ENCODE results near the gene TGM6.

Gene TGM6

DNA sequence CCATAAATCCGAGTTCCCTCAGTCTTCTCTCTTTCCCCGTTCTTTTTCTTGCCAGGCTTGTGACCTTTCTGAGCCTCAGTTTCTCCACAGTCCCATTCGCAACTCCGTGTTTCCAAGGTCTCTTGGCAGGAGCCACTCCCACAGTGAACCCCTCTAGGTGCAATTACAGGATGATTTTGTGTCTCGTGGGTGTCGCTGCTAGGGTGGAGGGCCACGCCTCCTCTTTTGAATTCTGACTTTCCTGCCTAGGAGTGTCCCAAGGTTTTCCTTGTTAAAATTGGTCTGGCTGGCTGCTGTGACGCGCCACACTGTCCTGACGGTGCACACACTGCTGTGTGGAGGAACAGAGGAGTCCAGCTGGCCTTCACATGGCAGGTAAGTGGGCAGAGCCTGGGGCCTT lies at the start of gene TGM6:
TSS of gene TGM6 (plus strand) at position 301 of the 400 bp plus-strand sequence. CDS start at position 369, 68 bp downstream.
- DNase-seq (ENCODE audit: low spot score) (no peak), FAIRE-seq (no peak)

DNA sequence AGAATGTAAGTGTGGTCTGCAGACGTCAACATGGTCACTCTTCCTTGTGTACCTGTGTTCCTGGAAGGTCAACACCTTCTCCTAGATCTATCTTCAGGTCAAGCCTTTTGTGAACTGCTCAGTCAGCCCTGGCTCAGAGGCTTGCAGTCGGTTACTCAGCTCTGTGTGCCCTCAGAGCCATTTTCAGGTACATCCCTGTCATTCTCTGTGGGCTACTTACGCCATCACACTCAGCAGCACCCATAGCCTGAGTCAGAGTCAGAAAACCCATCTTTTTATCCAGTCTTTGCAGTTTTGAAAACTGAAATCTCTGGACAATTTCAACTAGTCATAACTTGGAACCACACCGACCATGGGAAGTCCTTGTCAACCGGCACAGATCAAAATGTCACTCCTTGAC lies 49.6 kb upstream of the TGM6 start:
- DNase-seq (ENCODE audit: low spot score) = no peak
- no peak for FAIRE-seq

DNA sequence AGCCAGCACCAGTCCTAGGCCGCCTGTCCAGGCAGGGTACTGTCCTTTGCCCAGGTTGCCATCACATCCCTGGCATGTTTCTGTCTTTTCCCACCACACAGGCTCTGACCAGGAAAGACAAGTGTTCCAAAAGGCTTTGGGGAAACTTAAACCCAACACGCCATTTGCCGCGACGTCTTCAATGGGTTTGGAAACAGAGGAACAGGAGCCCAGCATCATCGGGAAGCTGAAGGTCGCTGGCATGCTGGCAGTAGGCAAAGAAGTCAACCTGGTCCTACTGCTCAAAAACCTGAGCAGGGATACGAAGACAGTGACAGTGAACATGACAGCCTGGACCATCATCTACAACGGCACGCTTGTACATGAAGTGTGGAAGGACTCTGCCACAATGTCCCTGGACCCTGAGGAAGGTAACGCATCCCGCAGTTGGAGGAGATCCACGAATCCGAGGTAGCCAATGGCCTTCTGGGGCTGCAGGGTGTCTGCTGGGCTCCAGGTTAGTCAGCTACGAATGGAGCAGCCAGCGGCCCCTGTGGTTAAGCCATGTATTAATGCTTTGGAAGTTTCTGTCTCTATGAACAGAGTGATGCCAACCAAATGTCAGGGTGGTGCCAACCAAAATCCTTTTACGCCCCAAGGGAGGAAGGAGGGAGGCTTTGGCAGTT lies 48.7 kb upstream of the TGM6 start:
- FAIRE-seq = no peak
- no peak for DNase-seq (ENCODE audit: low spot score)

DNA sequence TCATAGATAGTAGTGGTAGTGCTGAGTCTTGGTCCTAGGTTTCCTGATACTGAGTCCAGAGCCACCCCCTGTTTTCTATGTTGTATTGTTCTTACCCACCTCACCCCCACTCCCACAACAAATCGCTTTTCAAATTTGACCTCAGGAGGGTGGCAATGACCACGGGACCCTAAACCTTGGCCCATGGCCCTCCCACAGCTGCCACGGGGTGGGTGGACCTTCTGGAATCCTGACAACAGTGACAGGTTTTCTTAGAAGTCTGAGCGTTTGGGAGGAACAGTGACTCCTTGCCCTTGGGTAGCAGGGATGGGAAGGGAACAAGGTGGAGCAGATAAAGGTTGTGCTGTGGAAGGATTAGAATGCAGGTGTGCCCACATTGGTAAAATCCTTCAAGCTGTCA lies 48.0 kb upstream of the TGM6 start:
- DNase-seq (ENCODE audit: low spot score) (no peak), FAIRE-seq (no peak)

DNA sequence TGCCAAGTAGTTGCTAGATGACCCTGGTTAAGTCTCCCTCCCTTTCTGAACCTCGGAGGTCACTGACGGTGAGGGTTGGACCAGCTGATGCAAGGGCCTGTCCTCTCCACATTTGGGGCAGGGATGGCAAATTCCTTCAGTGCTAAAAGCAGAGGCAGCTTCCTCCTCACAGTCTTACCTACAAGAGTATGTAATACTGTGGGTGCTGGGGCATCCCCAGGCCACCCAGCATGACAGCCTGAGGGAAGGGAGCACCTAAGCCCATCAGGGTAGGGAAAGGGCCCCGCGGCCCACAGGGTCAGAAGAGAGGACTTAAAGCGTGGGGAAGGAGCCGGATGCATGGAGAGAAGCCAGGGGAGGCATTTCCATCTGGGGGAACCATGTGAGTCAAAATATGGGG lies 46.9 kb upstream of the TGM6 start:
- no peak for DNase-seq (ENCODE audit: low spot score)
- FAIRE-seq = no peak

DNA sequence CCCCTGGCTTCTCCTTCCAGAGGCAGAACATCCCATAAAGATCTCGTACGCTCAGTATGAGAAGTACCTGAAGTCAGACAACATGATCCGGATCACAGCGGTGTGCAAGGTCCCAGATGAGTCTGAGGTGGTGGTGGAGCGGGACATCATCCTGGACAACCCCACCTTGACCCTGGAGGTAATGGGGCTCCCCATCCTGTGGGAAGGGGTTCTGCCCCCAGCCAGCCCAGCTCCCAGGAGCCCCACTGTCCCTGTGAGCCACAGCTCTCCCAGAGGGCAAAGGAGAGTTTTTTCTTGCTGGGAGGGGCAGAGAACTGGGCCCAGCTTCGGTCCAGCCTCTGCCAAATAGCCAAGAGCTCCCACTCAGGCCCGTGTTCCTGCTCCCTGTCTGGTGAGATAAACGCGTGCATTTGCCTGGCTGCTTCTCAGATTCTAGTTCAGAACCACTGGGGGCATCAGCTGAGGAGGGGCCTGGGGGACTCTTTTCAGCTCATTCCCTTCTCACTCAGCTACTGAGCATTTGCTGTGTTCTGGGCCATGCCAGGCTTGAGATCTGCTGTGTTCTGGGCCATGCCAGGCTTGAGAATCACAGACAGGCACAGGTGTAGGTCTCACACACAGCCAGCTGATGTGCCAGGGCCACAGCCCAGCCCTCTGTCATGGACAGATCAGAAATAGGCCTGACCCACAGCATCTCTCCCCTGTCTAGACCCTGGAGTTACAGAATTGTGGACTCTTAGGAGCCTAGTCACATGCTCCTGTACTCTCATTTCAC lies 45.4 kb upstream of the TGM6 start:
- FAIRE-seq (no peak), DNase-seq (ENCODE audit: low spot score) (no peak)

DNA sequence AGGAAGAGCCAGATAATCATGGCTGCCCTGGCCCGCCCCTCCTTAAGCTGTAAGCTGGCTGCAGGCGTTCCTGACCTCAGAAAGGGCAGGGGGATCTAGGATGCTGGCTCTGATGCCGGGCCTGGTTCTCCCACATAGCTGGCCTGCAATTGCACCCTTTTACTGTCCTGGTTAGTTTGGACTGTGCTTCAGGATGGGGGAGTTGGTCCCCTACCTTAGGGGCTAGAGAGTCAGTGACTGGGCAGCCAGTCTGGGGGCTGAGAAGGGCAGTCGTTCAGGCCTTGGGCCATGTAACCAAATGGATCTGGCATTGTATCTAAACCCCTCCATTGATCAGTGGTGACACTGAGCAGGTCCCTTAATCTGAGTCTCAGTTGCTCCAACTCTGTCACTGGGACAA lies 44.2 kb upstream of the TGM6 start:
- no peak for FAIRE-seq
- no peak for DNase-seq (ENCODE audit: low spot score)

DNA sequence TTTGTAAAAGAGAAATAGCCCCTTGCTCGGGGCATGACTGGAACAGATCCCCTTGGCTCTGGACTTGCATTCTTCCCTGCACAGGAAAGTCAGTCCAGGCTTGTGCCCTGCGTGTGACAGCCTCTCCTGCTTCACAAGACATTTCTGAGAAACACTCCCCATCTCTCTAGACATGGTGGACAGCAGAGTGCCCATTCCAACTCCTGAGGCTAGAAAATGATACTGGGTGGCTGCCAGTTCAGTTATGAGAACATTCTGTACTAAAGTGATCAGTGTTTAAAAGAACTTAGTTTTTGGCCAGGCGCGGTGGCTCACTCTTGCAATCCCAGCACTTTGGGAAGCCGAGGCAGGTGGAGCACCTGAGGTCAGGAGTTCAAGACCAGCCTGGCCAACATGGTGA lies 43.6 kb upstream of the TGM6 start:
- DNase-seq (ENCODE audit: low spot score) (no peak), FAIRE-seq (no peak)

DNA sequence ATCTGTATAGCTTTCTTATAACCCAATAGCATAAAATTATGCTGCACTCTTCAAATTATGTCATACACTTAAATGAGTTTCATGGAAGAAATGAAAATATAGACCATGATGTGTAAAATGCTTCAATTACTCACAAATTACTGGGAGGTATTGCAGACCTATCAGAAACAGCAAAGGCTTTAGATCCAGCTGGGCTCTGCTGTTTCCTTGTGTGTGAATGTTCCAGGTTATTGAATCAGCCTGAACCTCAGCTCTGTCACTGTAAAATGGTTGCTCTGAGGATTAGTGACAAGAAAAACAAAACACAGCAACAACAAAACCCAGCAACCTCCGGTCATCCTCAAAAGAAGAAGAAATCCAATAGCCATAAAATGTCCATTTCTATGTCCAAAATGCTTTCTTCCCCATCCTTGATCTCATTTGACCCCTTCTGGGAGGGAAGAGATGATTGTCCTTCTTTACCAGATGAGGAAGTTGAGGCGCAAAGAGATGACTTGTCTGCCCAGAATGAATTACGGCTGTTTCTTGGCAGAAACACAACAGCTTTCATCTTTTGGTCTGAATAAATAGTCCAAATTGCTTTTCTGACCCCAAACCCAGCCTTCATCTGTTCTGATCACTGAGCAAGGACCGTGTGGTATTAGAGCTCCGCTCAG lies 42.2 kb upstream of the TGM6 start:
- no peak for FAIRE-seq
- no peak for DNase-seq (ENCODE audit: low spot score)

DNA sequence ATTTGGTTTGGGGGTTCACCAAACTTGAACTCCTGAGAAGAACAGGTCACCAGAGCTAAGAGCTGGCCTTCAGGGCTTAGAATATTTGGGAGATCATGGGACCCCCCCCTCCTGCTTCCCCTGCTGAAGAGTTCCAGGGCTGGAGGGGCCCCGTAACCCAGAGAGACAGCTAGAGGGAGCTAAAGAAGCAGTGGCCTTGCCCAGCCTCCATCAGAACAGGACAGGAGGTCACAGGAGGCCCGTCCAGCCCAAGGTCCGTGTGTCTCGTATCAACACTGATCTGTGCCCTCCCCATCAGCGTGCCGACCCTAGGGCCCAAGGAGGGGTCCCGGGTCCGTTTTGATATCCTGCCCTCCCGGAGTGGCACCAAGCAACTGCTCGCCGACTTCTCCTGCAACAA lies 40.6 kb upstream of the TGM6 start:
- FAIRE-seq (no peak), DNase-seq (ENCODE audit: low spot score) (no peak)

DNA sequence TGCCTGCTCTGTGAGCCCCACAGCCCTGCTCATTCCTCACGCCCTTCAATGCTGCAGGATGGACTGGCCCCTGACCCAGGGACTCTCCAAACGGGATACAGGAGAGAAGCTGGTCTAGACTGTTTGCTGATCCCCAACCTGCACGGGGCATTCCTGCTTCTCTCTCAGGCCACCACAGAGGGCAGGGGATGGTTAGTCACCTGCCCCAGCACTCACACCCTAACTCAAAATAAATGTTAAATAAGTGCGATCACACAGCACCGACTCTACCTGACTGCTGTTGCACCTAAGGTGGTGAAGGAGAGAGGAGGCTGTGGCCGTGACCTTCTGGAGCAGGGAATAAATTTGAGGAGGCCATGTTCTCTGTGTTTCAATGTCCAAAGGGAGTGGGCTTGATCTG lies 39.9 kb upstream of the TGM6 start:
- no peak for FAIRE-seq

DNA sequence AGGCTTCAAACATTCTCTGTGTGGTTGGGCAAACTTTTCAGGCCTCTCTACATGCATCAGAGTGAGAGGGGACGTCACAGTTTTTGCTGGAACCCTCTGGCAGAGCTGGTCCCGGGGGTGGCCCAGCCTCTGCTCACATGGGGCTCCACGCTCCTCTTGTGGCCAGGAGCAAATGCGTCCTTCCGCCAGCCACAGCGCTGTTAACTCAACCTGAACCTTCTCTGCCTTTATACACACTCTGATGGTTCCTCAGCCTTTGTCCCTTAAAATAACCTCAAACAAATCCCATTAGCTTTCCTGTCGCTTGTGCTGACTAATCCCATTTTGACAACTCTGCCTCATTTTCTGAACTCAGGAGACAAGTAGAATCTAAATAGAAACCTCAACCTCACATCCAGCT lies 39.4 kb upstream of the TGM6 start:
- no peak for DNase-seq (ENCODE audit: low spot score)
- FAIRE-seq = no peak

More for the DNA sequence above, 39.9 kb upstream of the TGM6 start:
- no peak for DNase-seq (ENCODE audit: low spot score)

DNA sequence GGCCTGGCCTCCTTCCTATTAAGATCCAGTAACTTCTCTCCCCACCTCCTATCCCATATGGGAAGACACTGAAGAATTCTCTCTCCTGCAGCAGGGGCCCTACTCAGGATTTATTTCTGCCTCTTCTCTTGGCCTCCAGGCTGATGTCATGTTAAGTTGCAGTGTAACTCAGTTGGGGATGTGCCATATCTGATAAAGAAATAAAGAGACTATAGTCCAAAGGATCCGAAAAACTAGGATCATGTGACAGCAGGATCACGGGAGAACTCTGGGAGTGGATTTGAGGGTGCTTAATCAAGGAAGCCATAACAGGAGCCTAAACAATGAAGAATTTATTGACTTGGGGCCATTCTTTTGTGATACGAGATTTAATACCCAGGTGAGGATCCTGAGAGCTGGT lies 38.5 kb upstream of the TGM6 start:
- no peak for DNase-seq (ENCODE audit: low spot score)
- FAIRE-seq = no peak

DNA sequence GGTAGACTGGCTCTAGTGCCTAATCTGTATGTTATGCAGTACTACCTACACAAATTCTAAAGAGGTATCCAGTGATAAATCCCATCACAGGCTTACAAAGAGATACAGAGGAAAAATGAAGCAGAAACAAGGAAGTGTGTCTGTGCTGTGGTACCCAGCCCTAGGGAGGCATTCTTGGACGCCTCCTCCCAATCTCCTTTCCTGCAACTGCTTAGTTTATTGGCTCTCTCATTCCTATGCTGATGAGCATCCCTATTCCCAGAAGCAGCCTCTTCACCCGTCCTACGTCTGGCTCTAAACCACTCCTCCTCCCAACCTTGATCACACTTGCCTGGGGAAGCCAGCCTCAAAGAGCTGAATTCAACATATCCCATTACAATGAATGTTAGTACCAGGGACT lies 34.5 kb upstream of the TGM6 start:
- FAIRE-seq = no peak
- no peak for DNase-seq (ENCODE audit: low spot score)

DNA sequence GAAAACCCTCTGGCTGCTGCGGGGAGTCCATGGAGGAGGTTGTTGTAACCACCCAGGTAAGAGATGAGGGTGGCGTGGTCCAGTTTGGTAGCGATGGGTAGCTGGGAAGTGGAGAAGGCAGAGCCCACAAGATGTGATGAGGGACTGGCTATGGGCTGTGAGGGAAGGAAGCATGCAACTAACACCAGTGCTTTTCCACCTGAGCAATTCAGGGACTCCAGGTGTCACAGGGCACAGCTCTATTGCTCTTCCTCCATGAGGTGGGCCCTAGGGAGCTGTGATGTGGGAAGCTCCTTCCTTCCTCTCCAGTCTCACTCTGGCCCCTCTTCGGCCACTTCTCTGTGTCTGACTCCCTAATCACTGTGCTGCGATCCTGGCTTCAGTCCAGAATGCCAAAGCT lies 32.4 kb upstream of the TGM6 start:
- no peak for DNase-seq (ENCODE audit: low spot score)
- FAIRE-seq = no peak

DNA sequence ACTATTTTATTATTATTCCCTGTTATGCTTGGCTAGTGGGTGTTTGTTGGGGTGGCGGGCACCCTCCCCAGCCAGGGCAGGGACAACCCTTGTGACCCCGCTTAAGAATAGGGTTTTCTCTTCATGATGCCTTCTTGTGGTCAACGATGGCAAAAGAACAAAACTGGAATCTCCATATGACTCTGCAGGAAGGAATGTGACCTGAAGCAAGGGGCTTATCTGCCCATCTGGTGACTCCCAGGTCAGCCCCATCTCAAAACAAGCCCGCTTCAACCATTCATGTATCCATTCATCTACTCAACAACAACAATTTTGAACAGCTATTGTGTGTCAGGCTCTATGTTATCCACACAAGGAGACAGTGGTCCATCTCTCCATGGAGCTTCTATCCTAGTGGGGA lies 30.9 kb upstream of the TGM6 start:
- DNase-seq (ENCODE audit: low spot score) = peak; percentile 27

DNA sequence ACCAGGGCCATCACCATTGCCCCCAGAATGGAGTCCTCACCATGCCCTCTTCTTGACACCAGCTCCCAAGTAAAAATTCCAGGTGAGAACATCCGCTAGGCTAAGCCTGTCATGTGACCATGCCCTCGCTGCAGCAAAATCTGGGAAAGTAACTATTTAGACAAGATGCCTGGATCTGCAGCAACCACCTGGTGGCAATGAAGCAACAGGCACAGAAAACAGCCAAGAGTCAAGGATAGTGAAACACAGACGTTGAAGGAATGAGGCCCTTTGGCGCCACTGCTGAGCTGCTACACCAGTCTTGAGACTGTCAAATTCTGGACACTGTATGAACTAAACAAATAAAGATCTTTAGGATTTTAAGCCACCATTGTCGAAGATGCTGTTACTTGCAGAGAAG lies 30.1 kb upstream of the TGM6 start:
- no peak for DNase-seq (ENCODE audit: low spot score)
- FAIRE-seq = no peak

More for the DNA sequence above, 30.9 kb upstream of the TGM6 start:
- FAIRE-seq = no peak

DNA sequence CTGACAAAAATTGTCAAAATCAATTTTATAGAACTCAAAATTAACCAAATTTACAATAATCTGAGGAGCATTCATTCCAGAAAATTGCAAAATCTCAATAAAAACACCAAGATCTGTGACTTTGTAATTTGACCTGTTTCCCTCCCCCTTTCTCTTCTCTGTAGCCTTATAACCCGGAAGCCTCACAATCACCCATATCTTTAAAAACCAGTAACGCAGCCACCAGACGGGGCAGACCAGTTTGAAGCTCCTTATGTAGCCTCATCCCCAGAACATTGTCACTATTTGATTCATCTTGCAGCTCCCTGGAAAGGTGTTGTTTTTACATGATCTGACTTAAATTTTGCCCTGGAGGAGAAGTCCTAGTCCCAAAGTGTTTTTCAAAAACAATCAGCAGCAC lies 27.5 kb upstream of the TGM6 start:
- no peak for FAIRE-seq
- no peak for DNase-seq (ENCODE audit: low spot score)

DNA sequence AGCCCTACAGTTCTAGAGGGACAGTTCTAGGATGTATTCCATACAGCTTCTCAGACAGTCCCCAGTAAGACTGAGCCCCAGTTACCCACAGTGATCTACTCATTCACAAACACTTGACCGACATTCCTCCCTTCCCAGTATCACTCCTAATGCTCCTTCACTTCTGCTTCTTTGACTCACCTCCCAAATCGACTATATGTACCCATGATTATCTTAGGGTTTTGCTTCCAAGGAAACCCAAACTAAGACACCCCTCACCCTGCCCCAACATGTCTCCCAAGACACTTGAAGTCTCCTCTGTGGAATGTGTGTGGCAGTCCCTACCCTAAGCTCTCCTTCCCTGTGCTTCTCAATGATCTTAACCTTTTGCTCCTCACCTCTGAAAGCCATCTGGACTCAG lies 23.6 kb upstream of the TGM6 start:
- FAIRE-seq (no peak), DNase-seq (ENCODE audit: low spot score) (no peak)

DNA sequence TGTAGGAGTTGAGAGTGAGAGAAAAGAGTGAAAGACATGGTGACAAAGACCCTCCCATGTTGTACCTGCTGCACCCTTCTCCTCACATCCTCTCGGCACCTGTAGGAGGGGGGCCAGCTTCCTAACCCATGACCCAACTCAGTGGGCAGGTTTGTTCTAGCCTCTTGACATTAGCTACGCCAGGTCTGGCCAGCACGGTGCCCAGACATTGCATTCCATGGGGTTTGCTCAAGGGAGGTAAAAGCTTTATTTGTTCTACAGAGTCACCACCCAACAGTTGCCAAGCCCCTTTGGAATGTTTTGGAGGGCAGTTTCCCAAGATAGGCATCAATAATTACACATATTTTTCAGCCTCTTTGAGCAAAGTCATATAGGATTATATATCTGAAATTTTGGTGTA lies 22.7 kb upstream of the TGM6 start:
- DNase-seq (ENCODE audit: low spot score) = no peak
- FAIRE-seq = no peak

DNA sequence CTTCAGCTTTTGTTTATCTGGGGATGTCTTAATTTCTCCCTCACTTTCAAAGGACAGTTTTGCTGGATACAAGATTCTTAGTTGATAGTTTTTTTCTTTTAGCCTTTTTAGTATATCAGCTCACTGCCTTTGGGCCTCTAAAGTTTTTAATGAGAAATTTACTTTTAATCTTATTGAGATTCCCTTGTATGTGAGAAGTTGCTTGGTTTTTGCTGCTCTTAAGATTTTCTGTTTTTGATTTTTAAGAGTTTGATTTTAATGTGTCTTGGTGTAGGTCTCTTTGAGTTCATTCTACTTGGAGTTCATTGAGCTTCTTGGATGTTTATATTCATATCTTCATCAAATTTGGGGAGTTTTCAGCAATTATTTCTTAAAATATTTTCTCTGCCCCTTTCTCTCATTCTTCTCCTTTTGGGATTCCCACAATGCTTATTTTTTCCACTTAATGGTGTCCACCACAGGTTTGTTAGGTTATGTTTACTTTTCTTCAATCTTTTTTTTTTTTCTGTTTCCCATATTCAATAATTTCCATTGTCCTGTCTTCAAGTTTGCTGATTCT lies 19.6 kb upstream of the TGM6 start:
- FAIRE-seq (no peak), DNase-seq (ENCODE audit: low spot score) (no peak)

DNA sequence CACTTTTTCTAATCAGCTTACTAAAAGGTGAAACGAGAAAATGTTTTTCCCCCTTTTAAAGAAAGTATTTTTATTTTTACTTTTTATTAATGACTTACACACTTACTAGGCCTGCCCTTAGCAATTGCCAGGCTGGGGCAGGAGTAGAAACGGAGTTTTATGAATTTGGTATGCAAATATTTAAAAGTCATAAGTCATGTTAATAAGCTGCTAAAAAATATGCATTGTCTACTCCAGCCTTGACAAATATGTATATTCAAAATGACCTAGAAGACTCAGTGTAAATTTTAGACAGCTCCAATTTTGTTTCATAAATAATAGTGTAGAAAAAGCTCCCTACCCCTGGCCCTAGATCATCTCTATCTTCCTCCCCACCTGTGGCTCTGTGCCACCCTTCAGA lies 17.5 kb upstream of the TGM6 start:
- DNase-seq (ENCODE audit: low spot score) (no peak), FAIRE-seq (no peak)

All from urothelium cell line (cell line).